SK-N-SH treated with all-trans-retinoic acid at 6 μM for 48 hours (cell line): ENCODE measurements around the gene QRICH1.

Experiments used
- CSDC2 ChIP-seq: fragments of 250-450 bp; sonication (Bioruptor Pico); IDR thresholded peaks from 2 replicates; pipeline ENCODE4 v1.5.0; 2020; ENCODE audit warnings: mild to moderate bottlenecking, moderate library complexity
- ESRRG ChIP-seq: fragments of 250-450 bp; sonication (Bioruptor Pico); IDR thresholded peaks from 2 replicates; pipeline ENCODE4 v1.6.1; 2021; ENCODE audit warnings: mild to moderate bottlenecking
- RARB ChIP-seq: fragments of 250-450 bp; sonication (Bioruptor Pico); IDR thresholded peaks from 2 replicates; pipeline ENCODE4 v1.8.0; 2021; ENCODE audit warnings: mild to moderate bottlenecking, moderate library complexity
- TCF4 ChIP-seq: fragments of 250-450 bp; sonication (Bioruptor Pico); IDR thresholded peaks from 2 replicates; pipeline ENCODE4 v1.8.0; 2021; ENCODE audit warnings: mild to moderate bottlenecking, moderate library complexity, borderline replicate concordance
- TOX ChIP-seq: fragments of 250-450 bp; sonication (Bioruptor Pico); IDR thresholded peaks from 2 replicates; pipeline ENCODE4 v1.8.0; 2021; ENCODE audit warnings: mild to moderate bottlenecking, moderate library complexity, borderline replicate concordance
- ZC3H10 ChIP-seq: fragments of 250-450 bp; sonication (Bioruptor Pico); IDR thresholded peaks from 2 replicates; pipeline ENCODE4 v1.5.1; 2021; ENCODE audit warnings: mild to moderate bottlenecking, moderate library complexity
- ZFP3 ChIP-seq: fragments of 250-450 bp; sonication (Bioruptor Pico); IDR thresholded peaks from 2 replicates; pipeline ENCODE4 v1.5.0; 2020; ENCODE audit warnings: mild to moderate bottlenecking, moderate library complexity
- ZFP30 ChIP-seq: fragments of 450-650 bp; formaldehyde crosslinking; IDR thresholded peaks from 2 replicates; pipeline ENCODE4 v1.5.0; 2022; ENCODE audit warnings: mild to moderate bottlenecking, moderate library complexity
- ZNF565 ChIP-seq: fragments of 450-650 bp; formaldehyde crosslinking; conservative IDR thresholded peaks from 2 replicates; pipeline ENCODE4 v1.5.0; 2020; ENCODE audit warnings: low read depth, mild to moderate bottlenecking, moderate library complexity
- TF ChIP-seq, protein P1 (sequence below): fragments of 250-450 bp; sonication (Bioruptor Pico); IDR thresholded peaks from 2 replicates; pipeline ENCODE4 v1.5.1; 2021; ENCODE audit warnings: mild to moderate bottlenecking, moderate library complexity

DNA sequence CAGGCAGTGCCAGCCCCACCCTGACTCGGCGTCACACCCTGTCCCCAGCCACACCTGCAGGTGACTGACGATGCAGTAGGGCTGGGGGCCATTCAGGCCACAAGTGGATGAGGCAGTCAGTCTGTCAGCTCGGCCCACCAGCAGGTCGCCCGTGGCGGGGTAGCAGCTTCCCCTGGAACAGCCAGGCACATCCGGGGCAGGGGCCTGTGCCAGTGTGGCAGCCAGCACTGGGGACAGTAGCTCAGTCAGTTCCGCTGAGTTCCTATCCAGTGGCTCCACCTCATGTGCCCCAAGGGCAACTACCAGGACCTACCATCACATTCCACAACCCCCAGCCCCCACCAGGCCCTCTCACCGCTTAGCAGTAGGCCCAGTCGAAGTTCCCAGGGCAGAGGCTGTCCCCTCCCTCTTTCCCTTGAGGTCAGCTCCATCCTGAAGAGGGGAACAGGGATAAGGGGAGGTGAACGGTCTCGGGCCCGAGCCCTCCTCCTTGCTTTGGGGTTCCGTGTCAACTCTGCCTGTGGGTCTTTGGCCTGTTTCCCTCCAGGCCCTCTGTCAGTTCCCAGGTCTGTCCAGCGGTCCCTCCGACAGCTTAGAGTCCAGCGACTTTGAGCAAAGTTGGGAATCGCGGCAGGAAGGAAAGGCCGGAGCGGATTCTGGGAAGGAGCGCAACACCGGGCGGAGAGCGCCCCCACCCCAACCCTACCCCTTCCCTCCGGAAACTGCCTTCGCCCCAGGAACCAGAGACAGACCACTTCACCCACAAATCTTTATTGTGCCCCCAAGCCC, 38.8 kb upstream of the QRICH1 start, which contains the start of gene LAMB2:
- TF ChIP-seq RARB (CRISPR knock-in tag) (no peak), ZC3H10 (CRISPR knock-in tag) (no peak), ZFP30 (CRISPR knock-in tag) (no peak), TCF4 (no peak), ZNF565 (CRISPR knock-in tag) (no peak), TOX (CRISPR knock-in tag) (no peak), CSDC2 (CRISPR knock-in tag) (no peak), ZFP3 (no peak), ESRRG (CRISPR knock-in tag) (no peak)
- TF ChIP-seq, protein P1, sequence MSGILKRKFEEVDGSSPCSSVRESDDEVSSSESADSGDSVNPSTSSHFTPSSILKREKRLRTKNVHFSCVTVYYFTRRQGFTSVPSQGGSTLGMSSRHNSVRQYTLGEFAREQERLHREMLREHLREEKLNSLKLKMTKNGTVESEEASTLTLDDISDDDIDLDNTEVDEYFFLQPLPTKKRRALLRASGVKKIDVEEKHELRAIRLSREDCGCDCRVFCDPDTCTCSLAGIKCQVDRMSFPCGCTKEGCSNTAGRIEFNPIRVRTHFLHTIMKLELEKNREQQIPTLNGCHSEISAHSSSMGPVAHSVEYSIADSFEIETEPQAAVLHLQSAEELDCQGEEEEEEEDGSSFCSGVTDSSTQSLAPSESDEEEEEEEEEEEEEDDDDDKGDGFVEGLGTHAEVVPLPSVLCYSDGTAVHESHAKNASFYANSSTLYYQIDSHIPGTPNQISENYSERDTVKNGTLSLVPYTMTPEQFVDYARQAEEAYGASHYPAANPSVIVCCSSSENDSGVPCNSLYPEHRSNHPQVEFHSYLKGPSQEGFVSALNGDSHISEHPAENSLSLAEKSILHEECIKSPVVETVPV (CRISPR knock-in tag) = no peak
